GM12801 (cell line): ENCODE results near the gene TBX19.

ENCODE experiments used
- CTCF ChIP-seq: IDR thresholded peaks from one replicate; pipeline ENCODE4 v1.5.1; 2011; ENCODE audit warnings: control low read depth; ENCODE audit not compliant: insufficient read length; ENCODE audit errors: extremely low read depth

The TBX19 gene

GRCh38 chr1:168312718-168313604, 32.3 kb downstream of the TBX19 start:
- no peak for TF ChIP-seq CTCF

- no peak for TF ChIP-seq CTCF
Measured at GRCh38 chr1:168316142-168316541, 35.5 kb downstream of the TBX19 start.

- no peak for TF ChIP-seq CTCF
Measured at GRCh38 chr1:168317309-168317708, 36.6 kb downstream of the TBX19 start.

DNA sequence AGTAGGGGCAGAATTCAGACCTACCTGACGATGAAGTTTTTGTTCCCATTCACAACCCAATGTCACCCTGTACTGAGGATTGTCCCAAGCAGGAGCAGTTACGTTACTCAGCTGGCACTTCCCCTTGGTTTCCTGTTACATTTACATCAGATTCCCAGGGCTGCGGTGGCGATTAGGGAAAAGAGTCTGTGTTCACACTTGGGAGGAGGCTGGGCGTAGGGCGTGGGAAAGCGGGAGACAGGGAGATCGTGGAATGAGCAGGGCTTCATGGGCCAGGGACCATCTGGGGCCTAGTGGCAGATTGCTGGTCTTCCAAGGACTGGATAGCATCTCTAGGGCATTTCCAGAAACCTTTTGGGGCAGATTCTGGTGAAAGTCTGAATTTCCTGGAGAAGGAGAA, 39.0 kb downstream of the TBX19 start:
- no peak for TF ChIP-seq CTCF

GRCh38 chr1:168320149-168320548, 39.5 kb downstream of the TBX19 start:
- no peak for TF ChIP-seq CTCF

DNA sequence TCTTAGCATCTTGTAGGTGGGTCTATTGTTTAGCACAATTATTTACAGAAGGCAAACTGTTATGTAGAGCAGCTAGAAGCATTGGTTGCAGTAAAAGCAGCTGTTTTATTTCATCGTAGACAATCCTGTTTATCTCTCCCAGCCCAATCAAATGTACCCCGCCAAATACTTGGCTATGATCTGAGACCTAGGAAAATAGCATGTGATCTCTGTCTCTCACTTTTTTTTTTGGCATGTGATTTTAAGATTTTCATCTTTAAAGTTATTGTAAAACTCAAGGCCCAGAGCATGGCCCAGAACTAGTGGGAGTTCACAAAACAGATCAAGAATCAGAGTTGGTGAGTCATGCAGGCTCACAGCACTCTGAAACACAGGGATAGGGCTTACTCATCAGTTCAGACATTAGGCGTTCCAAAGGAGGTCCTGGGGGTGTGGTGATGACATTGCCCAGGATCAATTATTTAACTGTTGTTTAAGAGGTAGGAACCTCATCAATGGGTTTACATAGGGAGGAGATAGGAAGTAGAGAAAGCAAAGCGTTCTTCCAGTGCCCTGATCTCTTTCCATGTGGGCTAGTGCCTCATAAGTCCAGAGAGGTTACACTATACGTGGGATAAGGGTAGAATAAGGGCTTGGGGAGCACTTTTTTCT, 40.2 kb downstream of the TBX19 start:
- no peak for TF ChIP-seq CTCF

DNA sequence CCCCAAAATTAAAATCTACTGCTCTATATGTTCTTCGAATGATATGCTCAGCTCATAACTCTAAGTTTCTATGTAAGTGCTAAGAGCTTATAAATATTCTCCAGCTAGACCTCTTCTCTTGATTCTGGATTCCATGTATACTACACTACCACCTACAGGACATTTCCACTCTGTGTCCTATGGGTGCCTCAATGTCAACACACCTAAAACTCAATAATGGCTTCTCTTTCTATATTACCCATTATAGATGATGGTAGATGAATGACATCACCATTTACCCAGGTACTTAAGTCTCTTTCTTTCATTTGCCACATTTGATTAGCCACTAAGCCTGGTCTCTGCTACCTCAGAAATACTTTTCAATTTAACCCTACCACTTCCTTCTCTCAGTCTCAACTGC, 41.3 kb downstream of the TBX19 start:
- no peak for TF ChIP-seq CTCF
